GM19023 (cell line): ENCODE measurements around the gene OR8A1.

Source experiments
- ATAC-seq: cut with Tn5 transposase; IDR thresholded peaks from one replicate; pipeline ENCODE4 v1.9.1; 2021; ENCODE audit warnings: mild to moderate bottlenecking, moderate library complexity; ENCODE audit not compliant: unreplicated experiment

Gene OR8A1

GRCh38 chr11:124569697-124570096, at the start of gene OR8A1:
Gene OR8A1 (plus strand): TSS chr11:124569997. CDS start chr11:124570120, 123 bp downstream.
- no peak for ATAC-seq

DNA sequence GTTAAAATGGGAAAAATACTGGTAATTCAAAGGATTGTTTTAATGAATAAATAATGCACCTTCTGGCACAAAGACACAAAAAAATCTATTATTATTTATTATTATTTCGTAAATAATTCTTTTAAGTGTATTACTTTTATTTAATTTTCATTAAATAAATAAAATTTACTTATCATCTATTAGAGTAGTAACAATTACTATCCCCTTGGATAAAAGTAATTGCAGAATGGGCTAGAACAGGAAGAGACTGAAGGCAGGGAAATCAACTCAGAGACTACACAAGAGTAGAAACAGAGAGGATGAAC, 49.3 kb upstream of the OR8A1 start:
- no peak for ATAC-seq

DNA sequence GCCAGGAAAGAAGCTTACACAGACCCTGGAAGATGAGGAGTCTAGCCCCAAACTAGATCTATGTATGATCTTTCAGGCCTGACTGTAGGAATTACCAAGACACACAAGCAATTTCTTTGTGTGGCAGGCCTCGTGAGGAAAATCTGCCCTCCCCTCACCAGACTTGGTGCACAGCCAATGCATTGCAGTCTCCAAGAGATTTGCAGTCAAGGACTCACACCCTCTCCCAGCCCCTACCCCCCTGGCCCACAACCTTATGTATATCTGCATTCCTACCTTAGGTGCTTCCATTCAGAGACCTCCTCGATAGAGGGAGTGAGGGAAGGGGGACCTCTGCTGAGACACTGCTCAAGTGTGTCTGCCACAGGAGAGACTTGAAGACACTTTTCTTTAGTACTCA, 36.2 kb upstream of the OR8A1 start:
- no peak for ATAC-seq

GRCh38 chr11:124534051-124534450, 35.7 kb upstream of the OR8A1 start:
- ATAC-seq = no peak

GRCh38 chr11:124535552-124536232, 34.1 kb upstream of the OR8A1 start:
- no peak for ATAC-seq

DNA sequence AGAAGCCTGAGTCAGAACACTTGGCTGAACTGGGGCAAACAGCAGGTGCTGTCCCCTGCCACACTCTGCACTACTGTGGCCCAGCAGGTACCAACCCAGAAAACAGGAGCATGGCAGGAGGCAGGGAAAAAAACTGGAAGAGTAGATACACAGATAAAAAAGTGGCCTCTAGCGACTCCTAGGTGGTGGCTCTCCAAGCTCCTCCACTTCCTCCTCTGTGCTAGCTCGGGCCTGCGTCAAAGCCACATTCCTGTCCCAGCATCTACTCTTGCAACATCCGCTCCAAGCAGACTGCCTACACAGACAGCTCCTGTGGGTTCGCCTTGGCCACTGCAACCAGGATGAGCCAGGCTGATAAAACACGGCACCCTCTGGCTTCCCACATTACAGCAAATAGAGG, 33.3 kb upstream of the OR8A1 start:
- no peak for ATAC-seq

DNA sequence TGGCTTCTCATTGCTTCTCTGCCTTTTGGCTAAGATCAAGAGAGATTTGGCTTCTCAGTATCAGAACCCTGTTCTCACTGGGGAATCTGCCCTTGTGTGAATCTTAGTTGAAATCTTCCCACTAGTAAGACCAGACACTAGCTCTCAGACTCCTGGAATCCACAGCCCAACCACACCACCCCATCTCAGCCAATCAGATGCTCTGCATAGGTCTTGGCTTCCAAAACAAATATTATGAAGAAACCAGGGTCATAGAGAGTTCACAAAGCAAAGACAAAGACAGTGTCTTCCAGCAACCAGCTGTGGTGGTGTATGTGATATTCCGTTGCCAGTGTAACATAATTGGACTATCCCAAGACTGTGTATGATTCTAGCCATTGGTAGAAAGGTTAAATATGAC, 31.8 kb upstream of the OR8A1 start:
- ATAC-seq = no peak

GRCh38 chr11:124541204-124541603, 28.6 kb upstream of the OR8A1 start:
- no peak for ATAC-seq

DNA sequence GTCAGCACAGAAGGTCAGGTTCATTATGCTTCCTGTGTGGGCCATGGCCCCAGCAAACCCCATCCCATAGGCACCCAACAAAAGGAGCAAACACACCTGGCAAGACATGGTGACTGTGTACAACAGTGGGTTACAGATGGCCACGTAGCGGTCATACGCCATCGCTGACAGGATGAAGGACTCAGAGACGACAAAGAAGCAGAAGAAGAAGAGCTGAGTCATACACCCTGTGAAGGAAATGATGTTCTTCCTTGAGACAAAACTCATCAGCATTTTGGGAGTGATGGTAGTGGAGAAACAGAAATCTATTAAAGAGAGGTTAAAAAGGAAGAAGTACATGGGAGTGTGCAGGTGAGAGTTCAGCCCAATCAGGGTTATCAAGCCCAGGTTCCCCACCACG, 26.7 kb upstream of the OR8A1 start:
- no peak for ATAC-seq

DNA sequence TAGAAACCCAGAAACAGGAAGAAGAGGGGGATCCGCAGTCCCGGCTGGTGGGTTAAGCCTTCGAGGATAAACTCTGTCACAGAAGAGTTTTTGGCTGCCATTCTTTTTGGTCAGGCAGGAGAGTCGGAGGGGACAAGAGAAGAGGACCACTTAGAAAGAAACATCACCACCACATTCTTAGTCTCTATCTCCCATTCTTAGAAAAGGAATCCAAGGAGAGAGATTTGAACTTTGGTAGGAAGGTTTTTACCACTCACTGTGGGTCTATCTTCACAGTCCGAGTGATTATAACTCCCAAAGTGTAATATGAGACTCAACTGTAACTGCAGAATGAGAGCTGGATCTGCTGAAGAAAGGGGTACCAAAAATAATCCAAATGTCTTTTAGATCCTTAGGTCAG, 26.2 kb upstream of the OR8A1 start, which contains the start of gene OR8B12:
Gene OR8B12 (minus strand): TSS at position 101 of the 400 bp plus-strand sequence. CDS start 0 bp downstream, at position 101.
- no peak for ATAC-seq

- ATAC-seq = no peak
Measured at GRCh38 chr11:124551189-124551588, 18.6 kb upstream of the OR8A1 start.

DNA sequence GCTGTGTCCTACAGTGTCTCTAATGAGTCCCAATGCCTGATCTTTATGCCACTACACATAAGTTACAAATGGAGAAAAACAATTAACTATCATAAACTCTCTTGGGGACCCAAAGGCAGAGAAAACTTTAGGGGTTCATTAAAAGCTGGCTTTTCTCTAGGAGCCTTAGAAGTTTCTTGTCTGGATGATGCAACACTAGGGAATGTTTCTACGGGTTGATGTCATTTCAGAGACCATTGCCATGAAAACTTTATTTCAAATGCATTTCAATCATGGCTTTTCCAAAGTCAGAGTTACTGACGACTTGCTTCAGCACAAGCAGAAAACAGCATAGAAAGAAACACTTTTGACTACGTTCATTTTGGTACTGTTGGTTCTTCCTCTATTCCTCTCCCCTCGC, 17.8 kb upstream of the OR8A1 start:
- ATAC-seq = no peak

DNA sequence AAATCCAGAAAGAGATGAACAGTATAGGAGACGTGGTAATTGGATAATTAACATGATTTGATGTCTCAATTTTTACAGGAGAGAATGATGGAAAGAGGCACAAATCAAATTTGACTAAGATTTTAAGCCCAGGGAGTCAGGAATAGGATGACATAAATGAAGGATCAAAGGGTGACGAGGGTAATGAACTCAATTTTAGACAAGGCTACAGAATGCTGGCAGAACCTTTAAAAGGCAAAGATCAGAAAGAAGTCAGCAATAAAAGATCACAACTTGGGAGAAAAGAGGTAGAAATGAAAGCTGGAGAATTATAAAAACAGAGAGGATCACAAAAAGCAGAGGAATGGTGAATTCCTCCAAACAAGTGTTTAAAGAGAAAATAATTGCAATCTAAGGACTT, 13.0 kb upstream of the OR8A1 start:
- ATAC-seq = no peak

- no peak for ATAC-seq
Measured at GRCh38 chr11:124570160-124570559, 363 bp downstream of the OR8A1 start.

- no peak for ATAC-seq
Measured at GRCh38 chr11:124577716-124578427, 8.1 kb downstream of the OR8A1 start.

- no peak for ATAC-seq
Measured at GRCh38 chr11:124578761-124579160, 9.0 kb downstream of the OR8A1 start.

- ATAC-seq = no peak
Measured at GRCh38 chr11:124581817-124582216, 12.0 kb downstream of the OR8A1 start.

DNA sequence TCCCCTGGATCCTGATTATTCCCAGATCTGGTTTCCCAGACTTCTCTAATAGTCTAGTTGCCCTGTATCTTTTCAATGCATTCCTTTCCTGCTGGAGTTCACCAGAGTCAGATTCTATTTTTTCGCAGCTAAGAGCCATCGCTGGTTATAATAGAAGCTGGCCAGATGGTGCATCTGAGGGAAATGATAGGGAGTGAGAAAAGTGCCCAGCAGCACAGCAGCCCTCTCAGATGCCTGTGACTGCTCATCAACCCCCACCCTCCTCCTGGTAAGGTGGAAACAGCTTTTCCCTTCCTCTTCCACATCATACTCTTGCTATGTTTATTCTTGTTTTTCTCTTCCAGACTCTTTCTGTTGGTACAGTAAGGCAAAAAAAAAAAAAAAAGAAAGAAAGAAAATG, 12.8 kb downstream of the OR8A1 start:
- no peak for ATAC-seq

GRCh38 chr11:124583781-124584180, 14.0 kb downstream of the OR8A1 start:
- no peak for ATAC-seq

- no peak for ATAC-seq
Measured at GRCh38 chr11:124584681-124585372, 15.0 kb downstream of the OR8A1 start.

DNA sequence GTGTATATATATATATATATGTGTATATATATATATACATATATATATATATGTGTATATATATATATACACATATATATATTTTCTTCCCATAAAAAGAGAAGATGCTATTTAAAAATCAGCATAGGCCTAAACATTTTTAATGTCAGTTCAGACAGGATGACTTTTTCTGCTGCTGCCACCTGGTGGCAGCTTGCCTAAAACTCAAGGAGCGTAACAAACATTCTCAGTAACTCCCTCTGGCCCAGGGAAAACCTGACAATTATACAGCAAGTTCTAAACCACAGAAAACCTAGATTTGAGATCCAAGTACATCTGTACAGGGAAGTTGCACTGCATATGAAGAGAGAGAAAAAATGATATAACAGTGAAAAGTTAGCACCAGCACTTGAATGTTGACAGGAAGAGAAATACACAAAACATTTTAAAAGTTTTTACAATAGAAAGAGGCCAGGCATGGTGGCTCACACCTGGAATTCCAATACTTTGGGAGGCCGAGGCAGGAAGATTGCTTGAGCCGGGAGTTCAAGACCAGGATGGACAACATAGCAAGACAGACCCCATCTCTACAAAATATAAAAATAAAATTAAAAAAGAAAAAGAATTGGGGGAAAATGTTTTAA, 16.6 kb downstream of the OR8A1 start:
- ATAC-seq = no peak

GRCh38 chr11:124591430-124591829, 21.6 kb downstream of the OR8A1 start:
- ATAC-seq = no peak
